Right kidney (tissue), 9 donors: Measurements from ENCODE around the gene FOXK2.

Experiments used
- DNase-seq: peaks from one replicate; pipeline ENCODE4 v3.0.0-alpha.2; 2016
- long read RNA-seq, 8 donors: transcript quantifications; one replicate each; lab custom pipeline, GENCODE V29; 2026

FOXK2 gene
- long read RNA-seq, donor 1, full-length matches to known transcripts, result 12 of 22 reads
- long read RNA-seq, donor 1, partial matches to known transcripts, result 10 of 22 reads
- long read RNA-seq, donor 1, other reads (novel, unspliced or antisense), result 0 of 22 reads
- long read RNA-seq, donor 2, full-length matches to known transcripts, result 10 of 10 reads
- long read RNA-seq, donor 2, partial matches to known transcripts, result 0 of 10 reads
- long read RNA-seq, donor 2, other reads (novel, unspliced or antisense), result 0 of 10 reads
- long read RNA-seq, donor 3, full-length matches to known transcripts, result 10 of 36 reads
- long read RNA-seq, donor 3, partial matches to known transcripts, result 26 of 36 reads
- long read RNA-seq, donor 3, other reads (novel, unspliced or antisense), result 0 of 36 reads
- long read RNA-seq, donor 4, full-length matches to known transcripts, result 13 of 52 reads
- long read RNA-seq, donor 4, partial matches to known transcripts, result 39 of 52 reads
- long read RNA-seq, donor 4, other reads (novel, unspliced or antisense), result 0 of 52 reads
- long read RNA-seq, donor 5, full-length matches to known transcripts, result 18 of 24 reads
- long read RNA-seq, donor 5, partial matches to known transcripts, result 6 of 24 reads
- long read RNA-seq, donor 5, other reads (novel, unspliced or antisense), result 0 of 24 reads
- long read RNA-seq, donor 6, full-length matches to known transcripts, result 21 of 41 reads
- long read RNA-seq, donor 6, partial matches to known transcripts, result 20 of 41 reads
- long read RNA-seq, donor 6, other reads (novel, unspliced or antisense), result 0 of 41 reads
- long read RNA-seq, donor 7, result 0 reads
- long read RNA-seq, donor 8, full-length matches to known transcripts, result 17 of 26 reads
- long read RNA-seq, donor 8, partial matches to known transcripts, result 9 of 26 reads
- long read RNA-seq, donor 8, other reads (novel, unspliced or antisense), result 0 of 26 reads

DNA sequence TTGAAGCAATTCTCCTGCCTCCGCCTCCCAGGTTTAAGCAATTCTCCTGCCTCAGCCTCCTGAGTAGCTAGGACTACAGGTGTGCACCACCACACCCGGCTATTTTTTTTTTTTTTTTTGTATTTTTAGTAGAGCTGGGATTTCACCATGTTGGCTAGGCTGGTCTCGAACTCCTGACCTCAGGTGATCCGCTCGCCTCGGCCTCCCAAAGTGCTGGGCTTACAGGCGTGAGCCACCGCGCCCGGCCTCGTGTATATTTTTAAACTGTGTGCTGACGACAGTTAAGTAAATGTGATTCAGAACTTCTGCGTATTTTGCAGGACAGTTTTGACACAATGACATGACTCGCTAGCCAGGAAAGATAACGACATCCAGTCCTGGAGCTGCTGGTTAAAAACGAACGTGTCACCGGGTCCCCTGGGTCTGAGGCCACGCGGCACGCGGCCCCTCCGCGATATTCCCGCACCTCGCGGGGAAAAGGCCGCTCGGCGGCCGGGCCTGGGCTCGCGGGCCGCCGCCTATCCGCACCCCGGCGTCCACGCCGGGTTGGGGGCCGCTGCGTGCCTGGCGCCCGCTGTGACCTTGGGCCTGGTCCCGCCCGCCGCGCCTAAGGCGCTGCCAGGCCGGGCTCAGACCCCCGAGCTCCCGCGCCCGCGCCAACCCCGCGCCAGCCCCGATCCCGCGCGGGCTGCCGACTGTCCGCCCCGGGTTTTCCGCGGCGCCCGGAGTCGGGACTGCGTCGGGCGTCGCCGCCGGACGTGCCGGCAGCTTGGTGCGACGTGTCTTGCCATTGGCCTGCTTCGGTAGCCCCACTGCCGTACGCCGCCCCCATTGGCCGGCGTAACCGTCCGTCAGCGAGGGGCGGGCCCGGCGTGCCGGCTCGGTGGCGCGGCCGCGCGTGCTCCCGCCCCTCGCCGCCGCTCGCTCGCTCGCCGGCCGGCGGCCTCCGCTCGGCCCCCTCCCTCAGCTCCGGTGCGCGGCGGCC, at the start of gene FOXK2:
TSS of gene FOXK2 (plus strand) at position 907 of the 985 bp plus-strand sequence. CDS start 157 bp downstream, outside the sequence.
- peak; percentile 84 for DNase-seq

DNA sequence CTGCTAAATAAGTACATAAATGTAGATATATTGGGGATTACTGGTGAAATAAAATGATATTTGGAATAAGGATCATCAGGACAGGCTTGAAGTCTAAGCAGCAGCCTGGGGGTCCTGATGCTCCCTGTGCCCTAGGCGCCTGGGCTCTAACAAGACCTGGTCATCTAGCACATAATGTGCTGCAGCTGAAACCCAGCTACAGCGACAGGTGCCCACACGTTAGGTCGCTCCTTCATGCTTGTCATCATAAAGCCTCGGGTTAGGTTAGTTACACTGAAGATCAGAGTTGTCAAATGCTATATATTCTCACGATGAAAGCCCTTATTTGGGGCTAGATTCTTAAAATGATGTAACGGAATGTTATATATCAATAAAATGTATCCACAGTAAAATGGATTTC, 49.5 kb upstream of the FOXK2 start:
- DNase-seq, result no peak

DNA sequence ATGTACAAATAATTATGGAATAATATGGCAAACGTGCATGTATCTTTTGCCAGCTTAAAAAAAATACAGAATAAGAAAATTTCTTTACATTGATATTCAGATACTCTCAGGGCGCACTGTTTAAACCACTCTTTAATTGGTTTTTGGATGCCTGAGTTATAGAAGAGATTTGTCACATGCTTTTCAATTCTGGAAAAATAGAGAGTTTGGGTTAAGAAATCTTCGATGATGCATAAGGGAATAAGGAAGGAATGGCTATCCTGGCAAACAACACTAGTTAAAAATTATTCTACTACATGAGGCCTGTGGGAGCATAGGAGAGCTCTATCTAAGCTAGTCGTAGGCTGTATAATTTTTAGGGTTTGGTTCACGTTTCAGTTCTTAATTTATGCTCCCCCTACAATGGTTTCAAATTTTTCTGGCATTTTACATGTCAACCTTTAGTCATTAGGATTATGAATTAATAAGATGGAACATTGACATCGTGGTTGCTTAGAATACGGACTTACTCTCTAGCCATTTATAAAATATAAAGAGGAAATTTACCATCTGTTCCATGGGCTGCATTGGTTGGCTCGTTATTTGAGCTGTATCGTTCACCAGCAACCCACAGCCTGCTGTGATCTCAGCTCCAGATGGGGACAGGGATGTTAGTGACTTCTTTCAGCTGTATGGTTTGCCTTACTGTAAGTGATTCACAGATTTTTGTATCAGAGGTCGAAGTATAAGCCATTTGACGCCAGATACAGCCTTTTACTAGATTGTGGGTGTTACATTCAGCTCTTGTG, 45.1 kb upstream of the FOXK2 start:
- DNase-seq, result no peak

DNA sequence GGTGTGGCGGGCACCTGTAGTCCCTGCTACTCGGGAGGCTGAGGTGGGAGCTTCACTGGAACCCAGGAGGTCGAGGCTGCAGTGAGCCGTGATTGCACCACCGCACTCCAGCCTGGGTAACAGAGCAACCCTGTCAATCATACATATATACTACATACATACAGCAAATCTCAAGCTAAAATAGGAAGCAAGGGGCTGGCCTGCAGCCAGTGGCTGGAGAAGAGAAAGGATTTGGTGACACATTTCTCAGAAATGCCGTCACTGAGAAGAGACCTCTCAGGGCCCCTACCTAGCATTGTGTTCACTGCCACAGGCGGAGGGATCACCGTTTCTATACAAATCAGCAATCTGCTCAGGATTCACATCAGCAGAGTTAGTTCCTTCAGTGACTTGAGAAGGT, 44.1 kb upstream of the FOXK2 start:
- DNase-seq, result no peak

DNA sequence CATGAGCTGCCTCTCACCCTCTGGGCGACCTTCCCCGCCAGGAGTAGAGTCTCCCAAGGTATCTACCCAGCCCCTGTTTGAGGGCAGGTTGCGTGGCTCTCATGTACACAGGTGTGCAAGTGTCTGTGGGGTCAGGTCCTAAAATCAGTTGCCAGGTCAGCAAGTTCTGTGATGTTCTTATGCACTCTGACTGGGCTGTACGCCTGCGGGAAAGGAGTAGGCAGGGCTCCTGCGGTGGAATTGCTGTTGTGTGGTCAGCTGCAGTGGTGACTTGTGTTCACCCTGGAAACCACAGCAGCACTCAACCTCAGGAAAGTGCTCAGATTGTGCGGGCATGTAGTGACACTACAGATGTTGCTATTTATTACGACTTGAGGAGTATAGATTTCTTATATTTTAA, 41.6 kb upstream of the FOXK2 start:
- DNase-seq, result no peak

DNA sequence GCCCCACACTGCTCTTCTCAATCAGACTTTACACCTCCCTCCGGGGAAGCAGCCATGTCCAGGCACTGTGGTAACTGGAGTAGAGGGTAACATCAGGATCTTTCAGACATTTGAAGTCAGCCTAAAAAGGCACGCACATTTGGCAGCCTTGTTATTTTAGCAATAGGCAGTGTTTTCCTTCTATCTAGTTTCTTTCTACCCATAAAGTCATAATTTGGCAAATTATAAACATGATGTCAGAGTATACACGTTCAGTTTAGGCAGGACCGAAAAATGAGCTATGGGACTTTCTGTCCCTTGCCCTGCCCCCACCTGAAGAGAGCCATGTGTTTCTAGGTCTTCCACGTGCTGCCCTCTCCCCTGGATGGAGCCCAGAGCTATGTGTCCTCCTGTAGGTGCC, 39.9 kb upstream of the FOXK2 start:
- no peak for DNase-seq

DNA sequence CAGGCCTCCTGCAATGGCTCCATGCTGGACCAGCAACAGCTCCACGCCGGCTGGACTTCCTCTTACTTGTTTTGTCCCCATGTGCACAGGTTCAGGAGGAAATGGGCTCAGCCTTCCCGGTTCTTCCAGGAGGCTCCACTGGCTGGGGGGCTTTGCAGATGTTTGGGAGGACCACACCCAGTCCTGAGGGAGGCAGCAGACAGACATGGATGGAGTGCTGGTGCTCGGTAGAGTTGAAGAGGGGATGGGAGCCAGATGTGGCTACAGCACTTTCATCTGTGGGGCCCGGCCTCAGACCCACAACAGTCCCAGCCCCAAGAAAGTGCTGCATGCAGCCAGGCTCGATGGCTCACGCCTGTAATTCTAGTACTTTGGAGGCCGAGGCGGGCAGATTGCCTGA, 39.2 kb upstream of the FOXK2 start:
- no peak for DNase-seq

DNA sequence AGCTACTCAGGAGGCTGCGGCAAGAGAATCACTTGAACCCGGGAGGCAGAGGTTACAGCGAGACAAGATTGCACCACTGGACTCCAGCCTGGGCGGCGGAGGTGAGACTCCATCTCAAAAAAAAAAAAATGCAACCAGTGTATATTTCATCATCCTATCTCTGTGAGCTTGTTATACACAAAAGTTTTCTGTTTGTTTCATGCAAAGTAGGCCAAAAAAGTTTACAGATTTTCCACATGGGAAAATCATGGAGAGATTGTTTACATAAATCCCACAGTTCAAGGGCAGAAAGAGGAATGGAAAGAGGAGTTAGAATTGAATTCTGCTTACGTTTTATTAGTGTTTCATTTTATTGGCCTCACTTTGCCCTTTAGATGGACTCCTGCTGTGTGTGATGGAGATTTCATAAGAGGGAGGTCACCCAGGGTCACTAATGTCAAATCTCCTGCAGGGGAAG, 36.3 kb upstream of the FOXK2 start:
- DNase-seq, result no peak

DNA sequence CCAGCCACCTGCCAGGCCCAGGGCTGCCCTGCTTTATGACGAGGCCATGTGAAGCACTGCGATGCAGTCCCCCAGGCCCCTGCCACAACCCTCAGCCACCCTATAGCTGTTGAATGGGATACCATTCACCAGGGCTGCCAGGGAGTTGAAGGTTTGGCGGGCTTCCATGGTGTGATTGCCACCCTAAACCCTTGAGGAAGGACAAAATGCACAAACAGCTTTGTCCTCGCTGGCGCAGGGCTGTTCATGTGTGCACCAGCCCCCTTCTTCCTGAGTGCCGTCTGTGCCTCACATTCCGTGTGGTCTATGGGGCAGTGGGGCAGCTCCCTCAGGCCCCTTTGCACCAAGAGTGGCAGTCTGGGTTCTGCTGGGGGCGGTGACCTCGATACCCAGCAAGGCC, 35.7 kb upstream of the FOXK2 start:
- no peak for DNase-seq

DNA sequence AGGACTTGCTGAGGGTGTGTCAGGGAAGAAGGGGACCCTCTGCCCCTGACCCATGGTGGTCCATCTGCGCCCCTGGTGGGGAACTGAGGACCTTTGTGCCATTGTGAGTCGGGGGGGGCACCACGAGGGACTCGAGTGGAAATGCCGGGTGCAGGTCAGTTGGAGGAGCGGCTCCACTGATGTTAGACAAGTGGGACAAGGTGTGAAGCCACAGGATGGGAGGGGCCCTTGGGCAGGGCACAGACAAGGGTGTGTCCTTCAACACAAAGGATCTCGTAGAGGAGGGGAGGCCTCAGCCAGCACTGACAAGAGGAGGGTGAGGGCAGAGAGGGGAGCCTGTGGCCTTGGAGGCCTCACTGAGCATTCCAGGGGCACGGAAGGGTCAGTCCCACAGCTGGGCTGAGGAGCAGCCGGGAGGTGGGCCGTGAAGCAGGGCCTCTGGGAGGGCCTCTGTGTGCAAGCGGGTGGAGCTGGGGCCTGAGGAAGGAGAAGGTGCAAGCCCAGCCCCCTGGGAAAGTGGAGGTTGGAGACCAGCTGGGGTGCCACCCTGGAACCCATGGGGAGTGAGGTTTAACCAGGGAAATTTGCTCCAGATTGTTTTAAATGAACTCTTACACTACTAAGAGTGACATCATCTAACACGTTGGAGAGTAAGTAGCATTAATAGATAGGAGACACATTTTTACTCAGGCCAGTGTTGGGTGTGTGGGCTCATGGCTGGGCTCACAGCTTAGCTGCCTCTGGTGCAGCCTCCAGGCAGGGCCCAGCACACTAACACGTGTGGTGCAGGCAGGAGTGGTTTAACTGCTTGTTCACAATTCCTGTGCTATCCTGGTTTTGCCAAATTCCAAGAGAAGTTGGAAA, 33.1 kb upstream of the FOXK2 start:
- no peak for DNase-seq

DNA sequence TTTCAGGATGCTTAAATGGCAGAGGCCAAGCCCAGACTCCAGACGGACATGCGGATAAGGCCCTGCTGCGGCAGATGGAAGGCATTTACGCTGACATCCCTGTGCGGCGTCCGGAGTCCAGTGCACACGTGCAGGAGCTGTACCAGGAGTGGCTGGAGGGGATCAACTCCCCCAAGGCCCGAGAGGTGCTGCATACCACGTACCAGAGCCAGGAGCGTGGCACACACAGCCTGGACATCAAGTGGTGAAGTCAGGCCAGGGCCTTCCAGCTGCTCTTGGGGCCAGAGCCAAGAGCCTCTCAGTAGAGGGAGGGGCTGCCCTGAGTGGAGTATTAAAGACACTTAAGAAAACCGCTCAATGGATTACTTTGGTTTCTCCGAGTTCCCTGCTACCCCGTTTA, 31.6 kb upstream of the FOXK2 start:
- no peak for DNase-seq

DNA sequence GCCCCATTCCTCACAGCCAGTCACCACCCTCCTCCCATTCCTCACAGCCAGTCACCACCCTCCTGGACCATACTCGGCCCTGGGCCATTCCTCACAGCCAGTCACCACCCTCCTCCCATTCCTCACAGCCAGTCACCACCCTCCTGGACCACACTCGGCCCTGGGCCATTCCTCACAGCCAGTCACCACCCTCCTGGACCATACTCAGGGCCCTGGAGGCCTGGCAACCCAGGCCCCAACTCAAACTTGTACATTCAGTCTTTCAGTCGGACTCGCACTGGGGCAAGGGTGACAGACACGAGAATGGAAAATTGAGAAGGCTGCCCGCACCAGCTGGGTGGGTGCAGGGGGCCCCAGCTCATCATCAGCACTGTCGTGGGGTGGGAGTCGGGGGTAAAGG, 30.4 kb upstream of the FOXK2 start:
- DNase-seq, result no peak

DNA sequence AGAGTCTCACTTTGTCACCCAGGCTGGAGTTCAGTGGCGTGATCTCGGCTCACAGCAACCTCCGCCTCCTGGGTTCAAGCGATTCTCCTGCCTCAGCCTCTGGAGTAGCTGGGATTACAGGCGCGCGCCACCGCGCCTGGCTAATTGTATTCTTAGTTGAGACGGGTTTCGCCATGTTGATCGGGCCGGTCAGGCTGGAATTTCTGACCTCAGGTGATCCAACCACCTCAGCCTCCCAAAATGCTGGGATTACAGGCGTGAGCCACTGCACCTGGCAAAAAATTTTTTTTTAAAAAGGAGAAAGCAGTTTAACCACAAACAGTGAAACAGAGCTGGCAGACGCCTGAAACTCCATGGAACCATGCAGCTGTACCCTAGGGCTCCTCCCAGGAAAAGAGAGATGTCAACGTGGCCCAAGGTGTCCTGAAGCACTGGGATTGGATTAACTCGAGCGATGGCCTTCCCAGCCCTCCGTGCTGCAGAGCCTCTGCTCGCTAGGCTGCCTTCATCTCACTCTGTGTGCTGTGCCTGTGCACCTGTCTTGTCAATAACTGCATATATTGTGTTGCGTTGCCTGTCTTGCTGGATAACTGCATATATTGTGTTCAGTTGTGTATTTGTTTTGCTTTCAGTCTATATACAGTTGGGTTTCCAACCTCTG, 29.6 kb upstream of the FOXK2 start:
- DNase-seq, result no peak

DNA sequence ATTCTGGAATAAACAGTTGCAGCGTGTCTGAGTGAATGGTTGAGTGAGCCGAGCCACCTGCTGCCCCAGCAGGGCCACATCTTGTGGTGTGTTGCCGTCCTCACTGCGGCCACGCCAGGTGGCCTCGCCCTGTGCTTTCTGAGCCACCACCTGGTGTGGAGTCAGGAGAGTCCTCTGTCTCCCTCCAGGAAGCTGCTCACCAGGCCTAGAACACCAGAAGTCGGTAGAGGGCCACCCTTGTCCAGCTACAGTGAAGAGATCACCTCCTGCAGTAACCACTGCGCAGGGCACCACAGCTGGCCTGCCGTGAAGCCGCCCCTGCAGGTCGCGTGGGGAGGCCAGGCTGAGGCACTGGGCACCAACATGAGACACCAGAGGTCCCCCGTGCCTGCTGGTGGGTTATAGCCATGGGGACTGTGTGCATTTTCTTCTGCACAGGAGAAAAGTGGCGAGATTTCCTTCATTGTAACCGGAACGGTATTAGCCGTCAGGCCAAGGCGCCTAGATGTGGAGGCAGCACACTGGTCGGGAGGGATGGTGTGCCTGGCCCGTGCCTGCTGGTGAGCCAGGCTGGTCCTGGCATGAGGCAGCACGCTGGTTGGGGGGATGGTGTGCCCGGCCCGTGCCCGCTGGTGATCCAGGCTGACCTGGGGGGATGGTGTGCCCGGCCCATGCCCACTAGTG, 28.9 kb upstream of the FOXK2 start:
- no peak for DNase-seq

DNA sequence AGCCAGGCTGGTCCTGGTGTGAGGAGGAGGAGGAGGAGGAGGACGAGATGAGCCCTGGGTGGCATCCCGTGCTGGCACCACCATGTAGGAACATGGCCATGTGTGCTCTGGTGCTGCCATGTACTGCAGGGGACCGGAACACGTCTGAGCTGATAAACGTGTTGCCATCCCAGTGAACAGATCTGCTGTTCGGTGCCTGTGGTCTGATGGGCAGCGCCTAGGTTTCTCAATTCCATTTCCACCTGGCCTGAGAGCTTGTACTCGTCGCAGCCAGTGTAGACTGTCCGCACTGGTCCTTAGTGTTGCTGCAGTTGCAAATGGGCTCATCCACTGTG, 28.4 kb upstream of the FOXK2 start:
- DNase-seq, result no peak

DNA sequence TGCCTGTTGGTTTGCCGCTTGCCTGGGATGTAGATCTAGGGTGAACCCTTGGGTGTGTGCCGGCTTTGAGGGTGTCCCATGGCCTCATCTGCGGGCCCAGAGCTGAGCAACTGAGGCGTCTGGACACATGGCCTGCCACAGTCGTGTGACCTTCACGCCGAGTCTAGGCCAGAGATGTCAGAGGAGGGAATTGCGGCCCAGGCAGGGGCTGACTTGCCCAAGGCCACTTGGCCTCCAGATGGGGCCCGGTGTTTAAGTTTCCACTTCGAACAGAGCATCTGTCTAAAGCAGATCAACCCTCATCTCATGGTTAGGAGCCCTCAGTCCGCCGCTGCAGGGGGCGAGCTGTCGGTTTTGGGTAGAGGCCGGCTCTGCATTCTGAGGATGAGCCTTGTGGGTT, 28.0 kb upstream of the FOXK2 start:
- no peak for DNase-seq

DNA sequence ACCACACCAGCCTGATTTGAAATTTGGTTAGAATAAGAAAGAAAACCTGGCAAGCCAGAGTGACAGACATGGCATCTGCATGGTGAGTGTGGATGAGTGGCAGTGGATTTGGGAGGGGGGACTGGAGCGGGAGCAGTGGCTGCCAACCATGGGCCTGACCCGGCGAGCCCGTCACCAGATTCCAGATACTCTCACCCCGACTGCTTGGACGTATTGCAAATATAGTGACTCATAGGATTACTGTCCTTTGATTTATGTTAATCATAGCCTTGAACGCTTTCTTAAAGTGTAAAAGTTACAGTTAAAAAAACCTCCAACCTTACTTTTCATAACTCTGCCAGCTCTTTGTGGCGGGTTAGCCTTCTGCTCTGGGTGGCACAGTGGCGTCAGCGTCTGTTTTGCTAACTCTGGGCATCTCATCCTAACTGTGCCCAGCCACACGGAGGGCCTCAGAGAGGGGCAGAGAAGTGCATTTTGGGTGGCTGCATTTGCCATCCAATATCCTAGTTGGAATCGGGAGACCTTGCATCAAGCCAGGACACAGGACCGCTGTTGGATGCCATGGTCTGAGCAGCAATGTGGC, 26.8 kb upstream of the FOXK2 start:
- DNase-seq, result no peak

DNA sequence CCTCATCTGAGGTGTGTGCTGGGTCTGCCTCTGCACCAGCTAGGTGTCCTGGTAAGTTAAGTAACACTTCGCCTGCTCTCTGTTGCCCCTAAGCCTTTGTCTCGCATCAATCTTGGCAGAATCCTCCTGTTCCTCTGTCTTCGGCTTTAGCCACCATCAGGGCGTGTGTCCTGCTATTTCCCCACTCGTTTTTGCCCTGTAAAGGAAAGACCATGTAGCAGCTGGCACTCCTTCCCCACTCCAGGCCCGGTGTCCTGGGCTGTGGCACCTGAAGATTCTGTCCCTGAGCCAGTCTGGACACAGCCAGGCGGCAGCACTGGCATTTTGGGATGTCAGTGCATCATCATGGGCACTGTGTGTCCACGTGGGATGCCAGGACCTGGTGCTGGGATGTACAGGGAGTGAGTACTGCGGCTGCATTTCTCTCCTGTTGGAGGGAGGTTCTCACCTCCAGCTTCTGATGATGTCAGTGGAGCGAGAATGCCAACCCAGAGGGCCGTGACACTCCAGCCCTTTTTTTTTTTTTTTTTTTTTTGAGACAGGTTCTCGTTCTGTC, 26.2 kb upstream of the FOXK2 start:
- no peak for DNase-seq
